ENCODE data around the gene BUB1.

DNA sequence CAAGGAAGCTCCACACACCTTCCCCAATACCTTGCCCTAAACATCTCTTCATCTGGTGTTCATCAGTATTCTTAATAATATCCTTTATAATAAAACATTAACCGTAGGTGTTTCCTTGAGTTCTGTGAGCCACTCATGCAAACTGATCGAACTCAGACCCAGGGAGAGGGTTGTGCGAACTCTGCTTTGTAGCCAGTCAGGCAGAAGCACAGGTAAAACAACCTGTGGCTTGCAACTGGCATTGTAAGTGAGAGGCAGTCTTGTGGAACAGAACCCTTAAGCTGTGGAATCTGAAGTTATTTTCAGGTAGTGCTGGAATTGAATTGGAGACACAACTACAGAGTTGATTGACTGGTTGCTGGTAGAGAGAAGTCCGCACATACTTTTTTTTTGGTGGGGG lies 4.7 kb downstream of the BUB1 start:
- TF ChIP-seq, protein P1, sequence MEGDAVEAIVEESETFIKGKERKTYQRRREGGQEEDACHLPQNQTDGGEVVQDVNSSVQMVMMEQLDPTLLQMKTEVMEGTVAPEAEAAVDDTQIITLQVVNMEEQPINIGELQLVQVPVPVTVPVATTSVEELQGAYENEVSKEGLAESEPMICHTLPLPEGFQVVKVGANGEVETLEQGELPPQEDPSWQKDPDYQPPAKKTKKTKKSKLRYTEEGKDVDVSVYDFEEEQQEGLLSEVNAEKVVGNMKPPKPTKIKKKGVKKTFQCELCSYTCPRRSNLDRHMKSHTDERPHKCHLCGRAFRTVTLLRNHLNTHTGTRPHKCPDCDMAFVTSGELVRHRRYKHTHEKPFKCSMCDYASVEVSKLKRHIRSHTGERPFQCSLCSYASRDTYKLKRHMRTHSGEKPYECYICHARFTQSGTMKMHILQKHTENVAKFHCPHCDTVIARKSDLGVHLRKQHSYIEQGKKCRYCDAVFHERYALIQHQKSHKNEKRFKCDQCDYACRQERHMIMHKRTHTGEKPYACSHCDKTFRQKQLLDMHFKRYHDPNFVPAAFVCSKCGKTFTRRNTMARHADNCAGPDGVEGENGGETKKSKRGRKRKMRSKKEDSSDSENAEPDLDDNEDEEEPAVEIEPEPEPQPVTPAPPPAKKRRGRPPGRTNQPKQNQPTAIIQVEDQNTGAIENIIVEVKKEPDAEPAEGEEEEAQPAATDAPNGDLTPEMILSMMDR (conservative IDR thresholded peaks at IDR 0.05; ENCODE audit: low read length) = no peak
- no peak for TF ChIP-seq EZH2phosphoT487 (IDR thresholded peaks at IDR 0.05; ENCODE audit: borderline replicate concordance, low read depth, low read length)
